GM23248 (cell line): Measurements from ENCODE around the gene CYBRD1. TPM values are rescaled to one million over a fixed set of nuclear protein-coding genes. Genes with fewer than 3 reads are reported as not detected.
A peak's percentile ranks its signal among the peaks of the same experiment; 100 is the strongest.

ENCODE experiments used
- DNase-seq: peaks from one replicate; pipeline ENCODE4 v3.0.0-alpha.2; 2015
- H2AFZ ChIP-seq: fragments of 200-600 bp; sonication (generic); 2 replicates; pipeline ENCODE4 v1.6.1; 2016; ENCODE audit warnings: antibody characterized with exemption
- H3F3A ChIP-seq: fragments of 200-600 bp; sonication (generic); 2 replicates; pipeline ENCODE4 v1.6.1; 2016; ENCODE audit warnings: mild to moderate bottlenecking, antibody characterized with exemption, mixed run types; ENCODE audit not compliant: insufficient read depth
- H3K27ac ChIP-seq: fragments of 200-600 bp; sonication (generic); 2 replicates; pipeline ENCODE4 v1.5.1; 2016; ENCODE audit warnings: mild to moderate bottlenecking
- H3K27me3 ChIP-seq: fragments of 200-600 bp; sonication (generic); replicated peaks from 2 replicates; pipeline ENCODE4 v1.6.1; 2016; ENCODE audit warnings: mild to moderate bottlenecking; ENCODE audit not compliant: insufficient read depth
- H3K36me3 ChIP-seq: fragments of 200-600 bp; sonication (generic); 2 replicates; pipeline ENCODE4 v1.6.1; 2016; ENCODE audit warnings: low read depth, mild to moderate bottlenecking
- H3K4me1 ChIP-seq: fragments of 200-600 bp; sonication (generic); 2 replicates; pipeline ENCODE4 v1.6.1; 2016; ENCODE audit warnings: mild to moderate bottlenecking; ENCODE audit not compliant: insufficient read depth
- H3K4me2 ChIP-seq: fragments of 200-600 bp; sonication (generic); one replicate; pipeline ENCODE4 v1.6.1; 2016; ENCODE audit warnings: mild to moderate bottlenecking; ENCODE audit not compliant: unreplicated experiment
- H3K4me3 ChIP-seq: fragments of 200-600 bp; sonication (generic); 2 replicates; pipeline ENCODE4 v1.5.1; 2016; ENCODE audit warnings: mild to moderate bottlenecking
- H3K79me2 ChIP-seq: fragments of 200-600 bp; sonication (generic); 2 replicates; pipeline ENCODE4 v1.6.1; 2016; ENCODE audit warnings: mild to moderate bottlenecking; ENCODE audit not compliant: insufficient read depth
- H3K9ac ChIP-seq: fragments of 200-600 bp; sonication (generic); 2 replicates; pipeline ENCODE4 v1.6.1; 2016; ENCODE audit warnings: mild to moderate bottlenecking
- H3K9me2 ChIP-seq: fragments of 200-600 bp; sonication (generic); 2 replicates; pipeline ENCODE4 v1.6.1; 2016; ENCODE audit warnings: mixed run types, mild to moderate bottlenecking, moderate library complexity; ENCODE audit not compliant: insufficient read depth
- H3K9me3 ChIP-seq: fragments of 200-600 bp; sonication (generic); one replicate; pipeline ENCODE4 v1.6.1; 2017; ENCODE audit warnings: low read depth
- H4K20me1 ChIP-seq: fragments of 200-600 bp; sonication (generic); 2 replicates; pipeline ENCODE4 v1.6.0; 2016; ENCODE audit not compliant: insufficient read depth
- EZH2 ChIP-seq: fragments of 200-600 bp; sonication (generic); IDR thresholded peaks from 2 replicates; pipeline ENCODE4 v1.6.1; 2018; ENCODE audit warnings: antibody characterized with exemption, mild to moderate bottlenecking; ENCODE audit not compliant: insufficient read depth, poor library complexity, severe bottlenecking
- EZH2phosphoT487 ChIP-seq: fragments of 200-600 bp; sonication (generic); IDR thresholded peaks from 2 replicates; pipeline ENCODE4 v1.6.1; 2018; ENCODE audit warnings: antibody characterized with exemption, moderate library complexity, mild to moderate bottlenecking, low read depth; ENCODE audit not compliant: insufficient read depth
- WGBS, 2 experiments: methylation state at CpG; one replicate each; pipeline ENCODE4 v1.1.6; 2015 to 2017; ENCODE audit warnings: low lambda C conversion rate in 2 of 2, low coverage in 1 of 2; ENCODE audit errors: missing lambda C conversion rate in 2 of 2; 5-methylcytosine and 5-hydroxymethylcytosine counted together
- in situ Hi-C: fragments of 300-500 bp; cut with MboI; formaldehyde crosslinking; loops from 2 replicates; pipeline ENCODE4 v1.15.0; 2020
- polyA plus RNA-seq: library from polyadenylated mRNA; unstranded; fragments of >200 nt; fragmentation: Nextera tagmentation; extraction: Ambion mirVana; gene quantifications from 2 replicates; pipeline ENCODE4 v1.2.1, GENCODE V29; 2016
- total RNA-seq: library from RNA; depleted of rRNA; stranded (reverse); fragments of >200 nt; shearing (Covaris generic); gene quantifications from 2 replicates; pipeline ENCODE4 v1.2.3, GENCODE V29; 2014

The CYBRD1 gene
- total and polyA plus RNA-seq, 2 experiments from 2014 or later = 168 to 248 TPM

GRCh38 chr2:171554991-171555615 lies 32.8 kb downstream of the CYBRD1 start:
- no peaks in the 10 kb centered on the region for H3K27me3 ChIP-seq
- no peak overlapping the region for H3K27ac ChIP-seq
- H3K4me2 ChIP-seq = no peak overlapping the region
- peak; percentile 40 for DNase-seq
- H3K9ac ChIP-seq = no peak overlapping the region
- peaks cover 6% of the 10 kb centered on the region; the same call in 1 of the 2 replicates for H3F3A ChIP-seq
- peaks cover 11% of the 10 kb centered on the region for H3K36me3 ChIP-seq
- no peaks in the 10 kb centered on the region for H3K9me2 ChIP-seq
- WGBS, 2 experiments = 30 to 36% methylated on average over 3 of the region's 3 CpGs
- H3K4me3 ChIP-seq = no peak overlapping the region
- no peaks in the 10 kb centered on the region for H4K20me1 ChIP-seq
- no peaks in the 10 kb centered on the region for H3K9me3 ChIP-seq
- in situ Hi-C loops = no loop called here
- peaks cover 20% of the 10 kb centered on the region for H3K4me1 ChIP-seq
- no peak overlapping the region for H2AFZ ChIP-seq
- H3K79me2 ChIP-seq = no peaks in the 10 kb centered on the region
- TF ChIP-seq EZH2 (no peak), EZH2phosphoT487 (no peak)

- H3K27me3 ChIP-seq = no peaks in the 10 kb centered on the region
- H3K27ac ChIP-seq = no peak overlapping the region
- WGBS, 2 experiments = 81 to 84% methylated on average over 4 of the region's 4 CpGs
- peaks cover 8% of the 10 kb centered on the region for H3K36me3 ChIP-seq
- H3K4me2 ChIP-seq = no peak overlapping the region
- H3K9me3 ChIP-seq = no peaks in the 10 kb centered on the region
- no peak overlapping the region for H3K4me3 ChIP-seq
- H3K9ac ChIP-seq = no peak overlapping the region
- in situ Hi-C loops = no loop called here
- H3F3A ChIP-seq = peaks cover 4% of the 10 kb centered on the region; the same call in 1 of the 2 replicates
- no peaks in the 10 kb centered on the region for H4K20me1 ChIP-seq
- no peaks in the 10 kb centered on the region for H3K79me2 ChIP-seq
- 0 out of 2 replicates have a peak, but pooled peaks cover 4% of the 10 kb centered on the region for H3K4me1 ChIP-seq
- H3K9me2 ChIP-seq = no peaks in the 10 kb centered on the region
- TF ChIP-seq EZH2 = no peak
- TF ChIP-seq EZH2phosphoT487 = no peak
- no peak for DNase-seq
- H2AFZ ChIP-seq = no peak overlapping the region
These were observed 35.1 kb downstream of the CYBRD1 start for GRCh38 chr2:171557363-171557762.

DNA sequence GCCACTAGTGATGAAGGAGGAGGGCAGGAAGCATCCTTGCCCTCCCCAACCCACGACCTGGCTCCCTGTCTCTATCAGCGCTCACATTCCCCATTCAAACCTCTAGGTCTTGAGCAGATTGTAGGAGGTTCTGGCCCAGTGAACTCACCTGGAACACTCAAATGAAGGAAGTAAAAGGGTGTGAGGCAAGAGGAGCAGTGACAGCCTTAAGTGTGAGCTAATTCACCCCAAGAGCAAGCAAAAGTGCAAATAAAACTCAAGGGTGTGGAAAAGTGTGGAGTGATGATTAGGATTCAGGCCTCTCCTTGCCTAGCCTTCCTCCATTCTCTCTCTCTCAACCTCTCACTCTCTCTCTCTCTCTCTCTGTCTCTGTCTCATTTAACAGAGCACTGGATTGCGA lies 41.0 kb downstream of the CYBRD1 start:
- H3K79me2 ChIP-seq = no peaks in the 10 kb centered on the region
- no peaks in the 10 kb centered on the region for H3K9me2 ChIP-seq
- no peak for DNase-seq
- H3F3A ChIP-seq = no peaks in the 10 kb centered on the region
- H3K36me3 ChIP-seq = no peaks in the 10 kb centered on the region
- no peak overlapping the region for H3K4me3 ChIP-seq
- WGBS, 2 experiments = 80 to 82% methylated on average over 3 of the region's 3 CpGs
- in situ Hi-C loops = no loop called here
- no peaks in the 10 kb centered on the region for H3K27me3 ChIP-seq
- H3K9ac ChIP-seq = no peak overlapping the region
- no peaks in the 10 kb centered on the region for H3K9me3 ChIP-seq
- H3K4me1 ChIP-seq = peaks cover 5% of the 10 kb centered on the region; the same call in 1 of the 2 replicates
- H2AFZ ChIP-seq = no peak overlapping the region
- TF ChIP-seq EZH2 = no peak
- no peak for TF ChIP-seq EZH2phosphoT487
- H4K20me1 ChIP-seq = no peaks in the 10 kb centered on the region
- no peak overlapping the region for H3K27ac ChIP-seq
- no peak overlapping the region for H3K4me2 ChIP-seq

GRCh38 chr2:171564463-171564862 lies 42.2 kb downstream of the CYBRD1 start:
- TF ChIP-seq EZH2phosphoT487 (no peak), EZH2 (no peak)
- in situ Hi-C loops = no loop called here
- Histone ChIP-seq H3K4me3 (no peak overlapping the region), H3K4me2 (no peak overlapping the region), H2AFZ (no peak overlapping the region), H3K79me2 (no peaks in the 10 kb centered on the region), H3K9ac (no peak overlapping the region), H3K27ac (no peak overlapping the region), H3F3A (no peaks in the 10 kb centered on the region), H3K36me3 (no peaks in the 10 kb centered on the region), H3K27me3 (no peaks in the 10 kb centered on the region), H3K9me3 (no peaks in the 10 kb centered on the region), H3K4me1 (peaks cover 5% of the 10 kb centered on the region; the same call in 1 of the 2 replicates), H4K20me1 (no peaks in the 10 kb centered on the region), H3K9me2 (no peaks in the 10 kb centered on the region)
- WGBS, 2 experiments = 95 to 98% methylated on average over 5 of the region's 5 CpGs
- no peak for DNase-seq
